ENCODE results near the gene ASRGL1. TPM values are rescaled to one million over a fixed set of nuclear protein-coding genes. Genes with fewer than 3 reads are reported as not detected.

ASRGL1 gene
- polyA plus RNA-seq, 1 of the 3 experiments (the other 2 are of a cell fraction) = 4.3 TPM

- Histone ChIP-seq H4K20me1 (ENCODE audit: insufficient read depth) (no peaks in the 10 kb centered on the region), H3K4me2 (no peak overlapping the region), H3K9ac (no peak overlapping the region), H3K4me1 (ENCODE audit: control insufficient read depth in 1 of 2, insufficient read depth in 2 of 2, low read depth in 1 of 2, low read length in 1 of 2) (peaks cover 15 to 27% of the 10 kb centered on the region in 2 experiments; a peak in 3 of 4 replicates), H3K4me3 (ENCODE audit: low read depth in 2 of 2, low read length in 1 of 2) (no peak overlapping the region), H3K27me3 (ENCODE audit: insufficient read depth) (no peaks in the 10 kb centered on the region), H2AFZ (ENCODE audit: low read depth) (no peak overlapping the region), H3K9me3 (no peaks in the 10 kb centered on the region), H3K9me2 (no peaks in the 10 kb centered on the region), H3K79me2 (ENCODE audit: insufficient read depth) (no peaks in the 10 kb centered on the region), H3K36me3 (replicated peaks in 1 of 2; ENCODE audit: control insufficient read depth in 1 of 2, insufficient read depth in 2 of 2, low read length in 1 of 2) (no peaks in the 10 kb centered on the region), H3F3A (replicated peaks; ENCODE audit: insufficient read depth) (peaks cover 7% of the 10 kb centered on the region), H3K27ac (ENCODE audit: low read depth in 2 of 2, low read length in 1 of 2) (no peak overlapping the region)
- POLR2A ChIA-PET = no interaction called here
- WGBS (ENCODE audit: low lambda C conversion rate) = 88% methylated on average over 5 of the region's 6 CpGs
- TF ChIP-seq NRF1 (IDR thresholded peaks at IDR 0.05; ENCODE audit: low read depth, low read length) (no peak), EP300 (IDR thresholded peaks at IDR 0.05; ENCODE audit: borderline replicate concordance in 1 of 2, low read depth in 1 of 2, low read length in 1 of 2) (no peak), RFX5 (IDR thresholded peaks at IDR 0.05; ENCODE audit: low read length) (no peak), CHD2 (IDR thresholded peaks at IDR 0.05; ENCODE audit: low read length, partially characterized antibody) (no peak), RXRA (IDR thresholded peaks at IDR 0.05; ENCODE audit: borderline replicate concordance, low read depth) (no peak), RCOR1 (IDR thresholded peaks at IDR 0.05; ENCODE audit: low read length) (no peak), GABPA (IDR thresholded peaks at IDR 0.05; ENCODE audit: low read depth) (no peak), JUND (IDR thresholded peaks at IDR 0.05) (no peak), FOXJ3 (CRISPR knock-in tag; IDR thresholded peaks at IDR 0.05) (no peak), MXI1 (IDR thresholded peaks at IDR 0.05; ENCODE audit: low read depth, low read length) (no peak), EZH2phosphoT487 (IDR thresholded peaks at IDR 0.05; ENCODE audit: borderline replicate concordance, low read depth) (no peak), POLR2AphosphoS5 (IDR thresholded peaks at IDR 0.05; ENCODE audit: low read depth, low read length) (no peak), FOSL2 (IDR thresholded peaks at IDR 0.05; ENCODE audit: borderline replicate concordance, low read depth) (no peak), IRF3 (IDR thresholded peaks at IDR 0.05; ENCODE audit: low read depth, low read length) (no peak), RAD21 (IDR thresholded peaks at IDR 0.05; ENCODE audit: low read length) (no peak), REST (IDR thresholded peaks at IDR 0.05; ENCODE audit: low read depth, low read length) (no peak), ZBTB33 (IDR thresholded peaks at IDR 0.05; ENCODE audit: borderline replicate concordance, low read depth) (no peak), NFIC (IDR thresholded peaks at IDR 0.05; ENCODE audit: borderline replicate concordance) (no peak), GATA2 (CRISPR knock-in tag; IDR thresholded peaks at IDR 0.05) (no peak)
- DNase-seq = no peak
- CTCF ChIA-PET = interaction anchor here (0.6 to 5.5 kb wide), 5 partner anchors 12 to 583 kb away, joined by 3 to 39 read pairs (median 3); no protein-coding TSS in a partner anchor
Observed at GRCh38 chr11:62404435-62404834, 67.2 kb downstream of the ASRGL1 start.
